CD14-positive monocyte (primary cell): ENCODE results near the gene TTLL6. TPM values are rescaled to one million over a fixed set of nuclear protein-coding genes. Genes with fewer than 3 reads are reported as not detected.

Source experiments
- DNase-seq, 3 donors: peaks; one replicate each; pipeline ENCODE4 v3.0.0-alpha.2; 2011 to 2022
- H2AFZ ChIP-seq: 2 replicates; pipeline ENCODE4 v1.6.0; 2012; ENCODE audit warnings: mild to moderate bottlenecking, low read depth, low read length, inconsistent platforms; ENCODE audit not compliant: insufficient read depth, poor library complexity, severe bottlenecking
- H3K27ac ChIP-seq, 2 donors: 1 replicate in 1 of 2; 2 replicates in 1 of 2; pipeline ENCODE4 v1.5.1; 2012 to 2013; ENCODE audit warnings: low read length in 2 of 2, control low read depth in 1 of 2, inconsistent platforms in 1 of 2, low read depth in 1 of 2, mild to moderate bottlenecking in 1 of 2
- H3K27me3 ChIP-seq, 2 donors: one replicate each; pipeline versions ENCODE4 v1.6.0 to v1.6.1; 2011 to 2013; ENCODE audit warnings: low read length in 2 of 2; ENCODE audit not compliant: control insufficient read depth in 2 of 2, insufficient read depth in 2 of 2
- H3K36me3 ChIP-seq, 2 donors: replicated peaks in 1 of 2; 1 replicate in 1 of 2; 2 replicates in 1 of 2; pipeline versions ENCODE4 v1.5.1 to v1.6.1; 2012 to 2013; ENCODE audit warnings: low read length in 2 of 2, control low read depth in 1 of 2, inconsistent platforms in 1 of 2, mild to moderate bottlenecking in 1 of 2; ENCODE audit not compliant: insufficient read depth in 2 of 2, control insufficient read depth in 1 of 2
- H3K4me1 ChIP-seq, 2 donors: 1 replicate in 1 of 2; 2 replicates in 1 of 2; pipeline versions ENCODE4 v1.5.1 to v1.6.1; 2012 to 2013; ENCODE audit warnings: low read length in 2 of 2, control low read depth in 1 of 2, inconsistent platforms in 1 of 2, mild to moderate bottlenecking in 1 of 2, moderate library complexity in 1 of 2; ENCODE audit not compliant: insufficient read depth in 2 of 2, control insufficient read depth in 1 of 2
- H3K4me2 ChIP-seq: replicated peaks from 2 replicates; pipeline ENCODE3; 2012; ENCODE audit warnings: low read length, moderate library complexity, mild to moderate bottlenecking; ENCODE audit not compliant: poor library complexity, severe bottlenecking; ENCODE audit errors: extremely low read depth
- H3K4me3 ChIP-seq, 3 experiments: fragments of 200-600 bp in 1 of 3; sonication (generic) in 1 of 3; replicated peaks in 1 of 3; 1 replicate in 2 of 3; 2 replicates in 1 of 3; pipeline ENCODE4 v1.5.1; 2011 to 2013; ENCODE audit warnings: low read length in 3 of 3, mild to moderate bottlenecking in 3 of 3, control low read depth in 2 of 3, low read depth in 2 of 3, inconsistent platforms in 1 of 3, moderate library complexity in 1 of 3
- H3K79me2 ChIP-seq: 2 replicates; pipeline ENCODE4 v1.6.0; 2012; ENCODE audit warnings: mild to moderate bottlenecking, control low read depth, inconsistent platforms, low read length, moderate library complexity; ENCODE audit not compliant: insufficient read depth
- H3K9ac ChIP-seq: 2 replicates; pipeline ENCODE4 v1.6.0; 2017; ENCODE audit warnings: low read length, mild to moderate bottlenecking; ENCODE audit not compliant: insufficient read depth, poor library complexity, severe bottlenecking
- H3K9me3 ChIP-seq, 2 donors: replicated peaks in 1 of 2; 1 replicate in 1 of 2; 2 replicates in 1 of 2; pipeline versions ENCODE4 v1.5.1 to v1.6.1; 2012 to 2013; ENCODE audit warnings: low read length in 2 of 2, control low read depth in 1 of 2; ENCODE audit not compliant: control insufficient read depth in 1 of 2, insufficient read depth in 1 of 2
- H4K20me1 ChIP-seq: 2 replicates; pipeline ENCODE4 v1.6.0; 2012; ENCODE audit warnings: mild to moderate bottlenecking, low read length, control low read depth, moderate library complexity; ENCODE audit not compliant: insufficient read depth
- H3K27ac Mint-ChIP-seq, 7 donors: one replicate each; pipeline ENCODE4 v1.8.0; 2020; ENCODE audit warnings: mild to moderate bottlenecking in 7 of 7, mixed read lengths in 7 of 7, moderate library complexity in 6 of 7, inconsistent platforms in 2 of 7
- H3K27me3 Mint-ChIP-seq, 3 donors: one replicate each; pipeline ENCODE4 v1.8.0; 2021 to 2022; ENCODE audit warnings: low read depth in 3 of 3, mild to moderate bottlenecking in 3 of 3, mixed read lengths in 3 of 3, moderate library complexity in 3 of 3, inconsistent platforms in 1 of 3
- H3K36me3 Mint-ChIP-seq, 2 donors: one replicate each; pipeline ENCODE4 v1.8.0; 2020; ENCODE audit warnings: mixed read lengths in 2 of 2, inconsistent platforms in 1 of 2, mild to moderate bottlenecking in 1 of 2
- H3K4me1 Mint-ChIP-seq: one replicate; pipeline ENCODE4 v1.8.0; 2020; ENCODE audit warnings: mild to moderate bottlenecking, mixed read lengths
- H3K4me3 Mint-ChIP-seq, 2 donors: one replicate each; pipeline ENCODE4 v1.8.0; 2020; ENCODE audit warnings: mild to moderate bottlenecking in 2 of 2, mixed read lengths in 2 of 2, moderate library complexity in 1 of 2
- H3K9me3 Mint-ChIP-seq, 7 donors: one replicate each; pipeline ENCODE4 v1.8.0; 2020 to 2022; ENCODE audit warnings: mixed read lengths in 7 of 7, mild to moderate bottlenecking in 6 of 7, moderate library complexity in 6 of 7, inconsistent platforms in 2 of 7
- CTCF ChIP-seq: fragments of 200-600 bp; IDR thresholded peaks from one replicate; pipeline ENCODE4 v1.8.0; 2022; ENCODE audit warnings: antibody characterized with exemption, mild to moderate bottlenecking
- WGBS: methylation state at CpG from one replicate; pipeline ENCODE4 v1.1.5; 2013; ENCODE audit warnings: missing lambda C conversion rate; ENCODE audit not compliant: insufficient coverage; 5-methylcytosine and 5-hydroxymethylcytosine counted together
- intact Hi-C, 2 donors: fragments of 100-400 bp; cut with micrococcal nuclease; formaldehyde crosslinking; loops; one replicate each; pipeline versions ENCODE4 v1.15.0 to v1.15.1; 2023
- polyA plus RNA-seq, 3 donors: library from polyadenylated mRNA; depleted of rRNA in 1 of 3; unstranded in 2 of 3; stranded (reverse) in 1 of 3; fragments of 300-500 nt in 2 of 3; fragments of >200 nt in 1 of 3; fragmentation: Illumina TruSeq in 2 of 3; gene quantifications; 1 replicate in 2 of 3; 2 replicates in 1 of 3; pipeline ENCODE4 v1.2.3, GENCODE V29; 2012 to 2021

TTLL6 gene
- polyA plus RNA-seq, 3 donors = not detected

DNA sequence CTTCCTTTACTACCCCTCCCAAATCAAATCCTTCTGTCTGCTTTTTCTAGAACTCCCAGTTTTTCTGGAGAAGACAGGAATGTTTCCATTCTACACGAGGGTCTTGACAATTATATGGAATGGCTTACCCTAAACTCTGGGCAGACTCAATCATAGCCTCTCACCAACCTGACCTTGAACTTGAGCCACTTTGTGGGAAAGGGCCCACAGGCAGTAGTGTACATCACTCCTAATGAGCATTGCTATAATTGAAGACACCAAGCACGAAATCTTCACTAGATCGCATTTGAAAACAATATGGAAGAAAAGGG lies 86.8 kb downstream of the TTLL6 start:
- H4K20me1 ChIP-seq = no peaks in the 10 kb centered on the region
- H3K9me3 Mint-ChIP-seq = peaks cover 0 to 31% (median 8%) of the 10 kb centered on the region in 7 donors
- peaks cover 5 to 53% of the 10 kb centered on the region in 2 donors for H3K9me3 ChIP-seq
- no peak for DNase-seq
- peaks cover 0 to 3% of the 10 kb centered on the region in 2 donors for H3K4me1 ChIP-seq
- no peak overlapping the region for H3K4me2 ChIP-seq
- no peaks in the 10 kb centered on the region for H3K79me2 ChIP-seq
- no peak for TF ChIP-seq CTCF
- no peak overlapping the region for H3K4me3 ChIP-seq
- no peak overlapping the region for H3K27ac Mint-ChIP-seq
- H3K4me1 Mint-ChIP-seq = peaks cover 16% of the 10 kb centered on the region
- peaks cover 95 to 99% of the 10 kb centered on the region in 2 donors for H3K27me3 ChIP-seq
- peaks cover 97 to 99% (median 98%) of the 10 kb centered on the region in 3 donors for H3K27me3 Mint-ChIP-seq
- WGBS = 17% methylated on average over 1 of the region's 3 CpGs
- H3K27ac ChIP-seq = no peak overlapping the region
- H3K36me3 Mint-ChIP-seq = peaks cover 2 to 9% of the 10 kb centered on the region in 2 donors
- intact Hi-C loops = loop anchor here in 1 of 2 donors (5.0 kb wide), 1 partner anchor 147 kb away; no protein-coding TSS in a partner anchor
- H3K4me3 Mint-ChIP-seq = peak overlapping the region in 1 of 2 donors; percentile 58
- no peaks in the 10 kb centered on the region for H3K36me3 ChIP-seq
- no peak overlapping the region for H2AFZ ChIP-seq
- H3K9ac ChIP-seq = no peak overlapping the region

DNA sequence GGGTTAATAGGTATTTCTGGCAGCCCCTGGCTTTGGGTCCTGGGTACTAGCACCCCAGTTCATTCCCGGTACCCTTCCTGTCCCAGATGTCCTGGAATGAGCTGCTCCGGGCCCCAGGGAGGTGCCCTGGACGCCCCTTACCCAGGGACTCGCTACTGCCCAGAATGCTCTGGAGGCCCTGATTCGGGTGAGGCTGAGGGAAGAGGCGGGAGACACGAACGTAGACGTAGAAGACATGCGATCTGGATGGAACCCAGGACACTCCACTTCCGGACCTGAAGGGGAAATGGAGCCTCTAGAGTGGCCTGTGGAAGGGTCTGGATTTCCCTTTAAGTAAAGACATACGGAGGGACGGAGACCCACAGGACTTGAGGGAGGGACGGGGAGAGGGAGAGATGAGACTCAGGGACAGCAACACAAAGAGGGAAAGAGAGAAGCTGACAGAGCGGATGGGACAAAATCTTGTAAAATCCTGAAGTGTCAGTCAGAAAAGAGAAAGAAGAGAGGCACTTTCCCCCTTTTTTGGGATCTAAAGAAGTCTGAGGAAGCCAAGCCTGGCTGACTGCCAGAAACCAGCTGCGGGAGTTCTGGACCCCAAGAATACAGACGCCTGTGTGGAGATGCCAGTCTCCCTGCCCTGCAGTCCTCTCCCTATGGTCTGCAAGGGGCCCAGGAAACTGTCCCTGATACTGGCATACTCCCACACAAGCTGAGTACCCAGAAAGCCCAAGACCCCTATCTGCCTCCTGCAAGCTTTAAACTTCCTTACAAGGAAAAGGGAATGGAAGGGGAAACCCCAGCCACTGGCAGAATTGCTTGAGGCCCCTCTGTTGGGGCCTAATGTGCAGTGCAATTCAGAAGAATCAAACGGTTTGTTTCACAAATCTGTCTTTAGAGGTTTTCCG lies 87.4 kb downstream of the TTLL6 start:
- Histone ChIP-seq H2AFZ (no peak overlapping the region), H3K36me3 (no peaks in the 10 kb centered on the region), H3K4me3 (no peak overlapping the region), H3K27me3 (peaks cover 95 to 99% of the 10 kb centered on the region in 2 donors), H3K27ac (no peak overlapping the region), H3K4me2 (no peak overlapping the region), H3K9me3 (peaks cover 6 to 54% of the 10 kb centered on the region in 2 donors), H3K4me1 (peaks cover 0 to 3% of the 10 kb centered on the region in 2 donors), H4K20me1 (no peaks in the 10 kb centered on the region), H3K9ac (no peak overlapping the region), H3K79me2 (no peaks in the 10 kb centered on the region)
- H3K9me3 Mint-ChIP-seq = peaks cover 0 to 30% (median 8%) of the 10 kb centered on the region in 7 donors
- peaks cover 20% of the 10 kb centered on the region for H3K4me1 Mint-ChIP-seq
- 11% methylated on average over 12 of the region's 19 CpGs for WGBS
- TF ChIP-seq CTCF = no peak
- peak overlapping the region in 1 of 2 donors; percentile 79 for H3K4me3 Mint-ChIP-seq
- no peak for DNase-seq
- peaks cover 2 to 11% of the 10 kb centered on the region in 2 donors for H3K36me3 Mint-ChIP-seq
- intact Hi-C loops = loop anchor here in 1 of 2 donors (5.0 kb wide), 1 partner anchor 148 kb away; no protein-coding TSS in a partner anchor
- peaks cover 97 to 99% (median 98%) of the 10 kb centered on the region in 3 donors for H3K27me3 Mint-ChIP-seq
- no peak overlapping the region for H3K27ac Mint-ChIP-seq
